Activated B cell treated with CpG ODN at 0.5 μM for 24 hours (primary cell): ENCODE results near the gene SLAMF6. TPM values are rescaled to one million over a fixed set of nuclear protein-coding genes. Genes with fewer than 3 reads are reported as not detected.

Source experiments
- ATAC-seq: fragments of 200-7000 bp; cut with Tn5 transposase; one replicate; pipeline ENCODE4 v1.10.0; 2021; ENCODE audit warnings: low read depth, mild to moderate bottlenecking, moderate library complexity
- CTCF ChIA-PET: fragments of 350-600 bp; sonication (Branson Sonifier 250); formaldehyde crosslinking; loops from one replicate; lab custom pipeline; 2021; ENCODE audit warnings: antibody characterized with exemption; lab: Charles Lee
- POLR2A ChIA-PET: fragments of 350-600 bp; sonication (Branson Sonifier 250); formaldehyde crosslinking; loops from one replicate; lab custom pipeline; 2021; ENCODE audit warnings: antibody characterized with exemption; lab: Charles Lee
- DNase-seq: peaks from one replicate; pipeline ENCODE4 v3.0.0; 2022
- H3K27ac Mint-ChIP-seq: one replicate; pipeline ENCODE4 v1.8.0; 2020; ENCODE audit warnings: mixed read lengths
- H3K27me3 Mint-ChIP-seq: one replicate; pipeline ENCODE4 v1.8.0; 2021; ENCODE audit warnings: mixed read lengths
- H3K36me3 Mint-ChIP-seq: one replicate; pipeline ENCODE4 v1.8.0; 2021; ENCODE audit warnings: low read depth, mixed read lengths
- H3K4me1 Mint-ChIP-seq: one replicate; pipeline ENCODE4 v1.8.0; 2021; ENCODE audit warnings: mixed read lengths
- H3K4me3 Mint-ChIP-seq: one replicate; pipeline ENCODE4 v1.8.0; 2020; ENCODE audit warnings: mild to moderate bottlenecking, mixed read lengths
- H3K9me3 Mint-ChIP-seq: one replicate; pipeline ENCODE4 v1.8.0; 2020; ENCODE audit warnings: mixed read lengths
- intact Hi-C: fragments of 100-400 bp; cut with micrococcal nuclease; formaldehyde crosslinking; loops from one replicate; pipeline ENCODE4 v1.15.1; 2024
- total RNA-seq: library from RNA; stranded (reverse); gene quantifications from 2 replicates; pipeline ENCODE4 v1.2.3, GENCODE V29; 2022
- TF ChIP-seq, protein P1 (sequence below): fragments of 200-600 bp; IDR thresholded peaks from one replicate; pipeline ENCODE4 v1.8.0; 2022; ENCODE audit warnings: antibody characterized with exemption, mild to moderate bottlenecking

Gene SLAMF6
- total RNA-seq, 1 donor from 2014 or later, result 31.2 TPM

DNA sequence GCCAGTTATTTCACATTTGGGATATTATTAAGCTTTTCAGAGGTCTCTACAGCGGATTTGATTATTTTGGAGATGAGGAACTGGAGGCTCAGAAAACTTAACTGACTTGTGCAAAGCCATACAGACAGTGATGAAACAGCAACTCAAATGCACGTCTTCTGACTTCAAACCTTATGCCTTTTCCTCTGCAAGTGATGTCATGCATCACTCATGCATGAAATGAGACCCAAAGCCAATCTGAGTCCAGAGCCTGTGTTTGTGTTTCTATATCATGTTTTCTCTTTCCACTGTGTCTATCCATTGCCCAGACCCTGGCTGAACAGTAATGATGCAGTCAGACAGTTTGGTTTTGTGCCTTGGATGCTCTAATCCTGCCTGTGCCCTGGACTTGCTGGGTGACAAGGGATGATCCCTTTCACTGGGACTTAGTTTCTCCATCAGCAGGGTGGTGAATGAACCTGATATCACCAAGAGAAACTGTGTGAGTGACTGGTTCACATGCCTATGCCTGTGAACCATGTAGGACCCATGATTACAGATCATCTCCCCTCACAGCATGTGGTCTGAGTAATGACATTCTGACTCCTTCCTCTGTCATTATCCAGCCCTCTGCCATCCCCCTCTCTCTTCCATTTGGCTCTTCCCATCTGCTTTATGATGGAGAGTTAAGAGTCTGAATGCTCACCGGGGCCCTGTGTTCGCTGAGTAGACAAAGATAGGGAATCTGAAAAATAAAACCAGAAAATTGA is 33.4 kb downstream of the SLAMF6 start:
- Mint-ChIP-seq H3K27me3 (no peaks in the 10 kb centered on the region), H3K36me3 (peaks cover 27% of the 10 kb centered on the region), H3K4me3 (peak overlapping the region; percentile 49), H3K27ac (no peak overlapping the region), H3K4me1 (peaks cover 3% of the 10 kb centered on the region), H3K9me3 (peaks cover 4% of the 10 kb centered on the region)
- TF ChIP-seq, protein P1, sequence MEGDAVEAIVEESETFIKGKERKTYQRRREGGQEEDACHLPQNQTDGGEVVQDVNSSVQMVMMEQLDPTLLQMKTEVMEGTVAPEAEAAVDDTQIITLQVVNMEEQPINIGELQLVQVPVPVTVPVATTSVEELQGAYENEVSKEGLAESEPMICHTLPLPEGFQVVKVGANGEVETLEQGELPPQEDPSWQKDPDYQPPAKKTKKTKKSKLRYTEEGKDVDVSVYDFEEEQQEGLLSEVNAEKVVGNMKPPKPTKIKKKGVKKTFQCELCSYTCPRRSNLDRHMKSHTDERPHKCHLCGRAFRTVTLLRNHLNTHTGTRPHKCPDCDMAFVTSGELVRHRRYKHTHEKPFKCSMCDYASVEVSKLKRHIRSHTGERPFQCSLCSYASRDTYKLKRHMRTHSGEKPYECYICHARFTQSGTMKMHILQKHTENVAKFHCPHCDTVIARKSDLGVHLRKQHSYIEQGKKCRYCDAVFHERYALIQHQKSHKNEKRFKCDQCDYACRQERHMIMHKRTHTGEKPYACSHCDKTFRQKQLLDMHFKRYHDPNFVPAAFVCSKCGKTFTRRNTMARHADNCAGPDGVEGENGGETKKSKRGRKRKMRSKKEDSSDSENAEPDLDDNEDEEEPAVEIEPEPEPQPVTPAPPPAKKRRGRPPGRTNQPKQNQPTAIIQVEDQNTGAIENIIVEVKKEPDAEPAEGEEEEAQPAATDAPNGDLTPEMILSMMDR, result no peak
- ChIA-PET POLR2A (interaction anchor here (0.9 to 4.3 kb wide), 15 partner anchors 12 to 143 kb away, joined by 3 to 54 read pairs (median 7); partner anchors contain the start of gene SLAMF6), CTCF (interaction anchor here (0.9 to 2.6 kb wide), 5 partner anchors 15 to 117 kb away, joined by 4 to 17 read pairs (median 7); no protein-coding TSS in a partner anchor)
- ATAC-seq (peak; percentile 8), DNase-seq (no peak)
- intact Hi-C loops, result loop anchor here (2.0 to 10.0 kb wide), 5 partner anchors 13 to 145 kb away; partner anchors contain the start of genes COPA and NCSTN

DNA sequence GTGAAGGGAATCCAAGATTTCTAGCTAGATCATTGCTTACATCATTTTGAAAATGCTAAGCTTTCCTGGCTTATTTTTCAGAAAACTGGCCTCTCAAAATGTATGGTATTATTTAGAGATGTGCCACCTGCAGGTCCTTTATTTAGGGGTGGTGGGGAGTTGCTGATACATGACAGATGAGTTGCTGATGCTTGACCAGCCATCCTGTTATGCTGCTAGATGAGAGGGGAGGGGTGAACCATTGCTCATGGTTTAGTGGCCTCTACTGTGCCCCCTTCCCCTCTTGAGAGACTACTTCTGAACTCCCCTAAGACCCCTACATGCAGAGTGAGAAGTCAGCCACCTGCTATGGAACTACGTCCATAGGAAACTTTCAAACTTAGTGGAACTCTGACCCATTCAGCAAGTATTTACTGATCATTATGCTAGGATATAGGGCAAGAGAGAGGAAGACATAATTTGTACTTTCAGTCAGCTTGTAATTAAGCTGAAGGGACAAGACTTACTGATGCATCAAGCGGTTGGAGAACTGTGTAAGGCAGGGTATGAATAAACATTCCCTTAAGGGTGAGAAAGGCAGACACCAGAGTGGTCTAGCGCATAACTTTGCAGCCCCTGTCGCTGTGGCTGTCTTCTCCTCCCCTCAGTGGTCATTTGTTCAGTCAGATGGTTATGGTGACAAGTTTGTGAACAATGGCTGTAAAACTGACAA is 34.6 kb downstream of the SLAMF6 start:
- TF ChIP-seq, protein P1, result no peak
- no peak overlapping the region for H3K27ac Mint-ChIP-seq
- H3K4me3 Mint-ChIP-seq, result peak overlapping the region; percentile 49
- H3K4me1 Mint-ChIP-seq, result peaks cover 8% of the 10 kb centered on the region
- ChIA-PET CTCF (interaction anchor here (0.7 to 2.6 kb wide), 14 partner anchors 14 to 118 kb away, joined by 3 to 17 read pairs (median 5); no protein-coding TSS in a partner anchor), POLR2A (interaction anchor here (0.6 to 4.3 kb wide), 29 partner anchors 10 to 142 kb away, joined by 3 to 54 read pairs (median 4); partner anchors contain the start of genes SLAMF6 and VANGL2)
- DNase-seq (no peak), ATAC-seq (peak; percentile 83)
- no peaks in the 10 kb centered on the region for H3K27me3 Mint-ChIP-seq
- peaks cover 4% of the 10 kb centered on the region for H3K9me3 Mint-ChIP-seq
- peaks cover 31% of the 10 kb centered on the region for H3K36me3 Mint-ChIP-seq
- intact Hi-C loops, result loop anchor here (1.0 to 10.0 kb wide), 7 partner anchors 14 to 144 kb away; partner anchors contain the start of genes COPA and NCSTN

DNA sequence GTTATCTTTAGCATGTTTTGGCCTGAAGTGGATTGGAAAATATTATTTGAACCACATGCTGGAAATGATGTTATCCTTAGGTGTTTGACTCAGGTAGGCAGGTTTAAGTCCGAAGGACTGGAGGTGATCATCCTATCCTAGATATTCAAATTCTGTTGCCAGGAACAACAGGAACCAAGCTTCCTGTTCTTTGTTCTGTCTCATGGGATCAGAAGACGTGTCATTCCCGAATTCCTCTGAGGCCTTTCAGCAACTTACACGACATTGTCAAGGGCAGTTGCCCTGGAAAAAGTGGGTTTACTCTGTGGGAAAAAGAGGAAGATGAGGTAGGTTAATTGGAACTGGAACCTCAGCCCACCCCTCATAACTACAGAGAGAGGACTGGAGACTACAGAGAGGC is 36.6 kb downstream of the SLAMF6 start:
- Mint-ChIP-seq H3K4me3 (peak overlapping the region; percentile 17), H3K27ac (no peak overlapping the region), H3K36me3 (peaks cover 33% of the 10 kb centered on the region), H3K27me3 (no peaks in the 10 kb centered on the region), H3K9me3 (peaks cover 6% of the 10 kb centered on the region), H3K4me1 (peaks cover 27% of the 10 kb centered on the region)
- TF ChIP-seq, protein P1, result no peak
- POLR2A ChIA-PET, result interaction anchor here (1.3 to 3.6 kb wide), 2 partner anchors 12 to 55 kb away, joined by 5 to 54 read pairs; no protein-coding TSS in a partner anchor
- DNase-seq, result no peak
- CTCF ChIA-PET, result no interaction called here
- intact Hi-C loops, result loop anchor here (10.0 kb wide), 1 partner anchor 142 kb away; the partner anchor contains the start of genes COPA and NCSTN
- ATAC-seq, result no peak

DNA sequence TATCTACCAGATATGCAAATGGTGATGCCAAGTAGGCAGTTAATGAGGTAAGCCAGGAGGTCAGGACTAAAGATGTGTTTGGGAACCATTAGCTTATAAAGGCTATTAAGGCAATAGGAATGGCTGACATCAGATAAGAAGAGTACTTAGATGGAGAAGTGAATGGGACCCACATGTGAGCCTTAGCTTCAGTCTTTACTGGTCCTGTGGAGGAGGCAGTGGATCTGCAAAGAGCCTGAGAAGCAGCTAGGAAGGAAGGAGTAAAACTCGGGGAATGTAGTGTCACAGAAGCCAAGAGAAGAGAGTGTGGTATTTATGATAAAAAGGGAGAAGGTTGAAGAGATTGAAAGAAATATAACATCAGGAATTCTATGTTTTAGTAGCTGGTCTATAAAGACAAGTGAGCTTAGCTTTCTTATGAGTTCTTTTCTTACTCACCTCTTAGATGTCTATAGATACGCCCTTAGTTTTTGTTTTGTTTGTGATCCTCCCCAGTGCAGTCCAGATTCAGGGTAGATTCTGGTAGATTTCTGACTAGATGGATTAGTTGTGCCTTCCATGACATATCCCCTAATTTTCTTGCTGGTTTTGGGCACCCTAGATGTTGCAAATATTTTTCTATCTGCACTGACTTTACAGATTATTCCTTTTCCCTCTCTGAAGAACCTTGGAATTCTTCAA is 39.4 kb downstream of the SLAMF6 start:
- H3K4me3 Mint-ChIP-seq, result no peak overlapping the region
- TF ChIP-seq, protein P1, result no peak
- CTCF ChIA-PET, result interaction anchor here (1.4 to 2.3 kb wide), 4 partner anchors 16 to 123 kb away, joined by 4 to 11 read pairs (median 6); no protein-coding TSS in a partner anchor
- intact Hi-C loops, result loop anchor here (10.0 kb wide), 1 partner anchor 139 kb away; the partner anchor contains the start of genes COPA and NCSTN
- no peaks in the 10 kb centered on the region for H3K27me3 Mint-ChIP-seq
- H3K4me1 Mint-ChIP-seq, result peaks cover 51% of the 10 kb centered on the region
- DNase-seq (no peak), ATAC-seq (no peak)
- POLR2A ChIA-PET, result interaction anchor here (0.8 to 1.7 kb wide), 6 partner anchors 9 to 123 kb away, joined by 3 to 10 read pairs (median 4); no protein-coding TSS in a partner anchor
- peaks cover 31% of the 10 kb centered on the region for H3K36me3 Mint-ChIP-seq
- H3K9me3 Mint-ChIP-seq, result peaks cover 12% of the 10 kb centered on the region
- H3K27ac Mint-ChIP-seq, result peak overlapping the region; percentile 67
